Measurements from ENCODE around the gene FBXL15. TPM values are rescaled to one million over a fixed set of nuclear protein-coding genes. Genes with fewer than 3 reads are reported as not detected.
"Not testable (repeated sequence)": the region's sequence is repeated elsewhere in the genome, so short reads cannot be mapped to it uniquely, and the experiment has no call there.

Gene FBXL15
- total and polyA plus RNA-seq, 4 donors, result 10.0 to 35.2 (median 24.3) TPM

DNA sequence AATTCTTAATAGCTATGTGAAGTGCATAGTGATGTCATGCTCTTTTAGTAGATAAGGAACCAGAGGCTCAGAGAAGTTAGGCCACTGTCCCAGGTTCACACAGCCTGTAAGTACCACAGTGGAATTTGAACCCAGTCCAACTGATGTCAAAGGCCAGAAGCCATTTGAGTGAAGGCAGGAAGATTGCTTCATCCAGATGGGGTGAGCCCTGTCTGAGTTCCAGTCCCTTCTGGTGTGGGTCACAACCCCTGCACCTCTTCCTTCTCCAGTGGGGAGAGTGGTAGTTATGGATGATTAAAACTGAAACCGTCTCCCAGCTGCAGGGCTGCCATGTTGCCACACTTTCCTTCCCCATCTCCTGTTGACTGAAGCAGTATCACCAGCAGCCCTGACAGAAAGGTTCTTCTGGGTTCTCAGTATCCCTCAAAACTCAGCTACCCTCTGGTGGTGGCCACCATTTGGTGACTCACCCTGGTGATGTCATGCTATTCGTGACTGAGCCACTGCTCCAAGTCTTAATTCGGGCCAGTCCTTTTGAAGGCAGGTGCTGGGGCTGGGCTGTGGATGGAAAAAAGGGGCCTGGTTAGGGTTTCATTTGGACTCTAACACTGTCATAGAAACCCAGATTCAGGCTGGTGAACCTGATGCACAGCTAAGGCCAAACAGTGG lies 32.2 kb downstream of the FBXL15 start:
- peaks cover 14% of the 10 kb centered on the region for H3K36me3 ChIP-seq (ENCODE audit: control insufficient read depth, insufficient read depth, low read length)
- no peak for DNase-seq (ENCODE audit: low read depth in 4 of 6, low spot score in 6 of 6)
- H3K4me1 ChIP-seq (ENCODE audit: control insufficient read depth, insufficient read depth, low read length), result peaks cover 19% of the 10 kb centered on the region
- H3K27me3 ChIP-seq (ENCODE audit: control insufficient read depth, insufficient read depth, low read length), result no peaks in the 10 kb centered on the region
- WGBS (ENCODE audit: insufficient coverage), result 75% methylated on average over 2 of the region's 3 CpGs
- H3K27ac ChIP-seq (ENCODE audit: low read depth, low read length), result no peak overlapping the region
- no peaks in the 10 kb centered on the region for H3K9me3 ChIP-seq (ENCODE audit: control insufficient read depth, insufficient read depth, low read length)
- H3K4me3 ChIP-seq (ENCODE audit: low read depth, low read length), result no peak overlapping the region

DNA sequence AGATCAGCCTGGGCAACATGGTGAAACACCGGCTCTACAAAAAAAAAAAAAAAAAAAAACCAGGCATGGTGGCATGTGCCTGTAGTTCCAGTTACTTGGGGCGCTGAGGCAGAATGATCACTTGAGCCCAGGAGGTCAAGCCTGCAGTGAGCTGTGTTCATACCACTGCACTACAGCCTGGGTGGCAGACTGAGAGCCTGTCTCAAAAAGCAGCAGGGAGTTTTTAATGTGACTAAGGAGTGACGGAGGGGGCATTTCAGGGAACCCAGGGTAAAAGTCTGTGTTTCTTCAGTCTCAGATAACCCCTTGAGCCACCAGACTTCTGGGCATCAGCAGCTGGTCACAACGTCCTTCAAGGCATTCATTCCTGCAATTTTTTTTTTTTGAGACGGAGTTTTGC lies 32.9 kb downstream of the FBXL15 start:
- DNase-seq (ENCODE audit: low read depth in 4 of 6, low spot score in 6 of 6), result no peak
- Histone ChIP-seq H3K4me3 (ENCODE audit: low read depth, low read length) (no peak overlapping the region), H3K36me3 (ENCODE audit: control insufficient read depth, insufficient read depth, low read length) (peaks cover 14% of the 10 kb centered on the region), H3K9me3 (ENCODE audit: control insufficient read depth, insufficient read depth, low read length) (no peaks in the 10 kb centered on the region), H3K27me3 (ENCODE audit: control insufficient read depth, insufficient read depth, low read length) (no peaks in the 10 kb centered on the region), H3K27ac (ENCODE audit: low read depth, low read length) (no peak overlapping the region), H3K4me1 (ENCODE audit: control insufficient read depth, insufficient read depth, low read length) (peaks cover 19% of the 10 kb centered on the region)
- 66% methylated on average over 4 of the region's 5 CpGs for WGBS (ENCODE audit: insufficient coverage)

DNA sequence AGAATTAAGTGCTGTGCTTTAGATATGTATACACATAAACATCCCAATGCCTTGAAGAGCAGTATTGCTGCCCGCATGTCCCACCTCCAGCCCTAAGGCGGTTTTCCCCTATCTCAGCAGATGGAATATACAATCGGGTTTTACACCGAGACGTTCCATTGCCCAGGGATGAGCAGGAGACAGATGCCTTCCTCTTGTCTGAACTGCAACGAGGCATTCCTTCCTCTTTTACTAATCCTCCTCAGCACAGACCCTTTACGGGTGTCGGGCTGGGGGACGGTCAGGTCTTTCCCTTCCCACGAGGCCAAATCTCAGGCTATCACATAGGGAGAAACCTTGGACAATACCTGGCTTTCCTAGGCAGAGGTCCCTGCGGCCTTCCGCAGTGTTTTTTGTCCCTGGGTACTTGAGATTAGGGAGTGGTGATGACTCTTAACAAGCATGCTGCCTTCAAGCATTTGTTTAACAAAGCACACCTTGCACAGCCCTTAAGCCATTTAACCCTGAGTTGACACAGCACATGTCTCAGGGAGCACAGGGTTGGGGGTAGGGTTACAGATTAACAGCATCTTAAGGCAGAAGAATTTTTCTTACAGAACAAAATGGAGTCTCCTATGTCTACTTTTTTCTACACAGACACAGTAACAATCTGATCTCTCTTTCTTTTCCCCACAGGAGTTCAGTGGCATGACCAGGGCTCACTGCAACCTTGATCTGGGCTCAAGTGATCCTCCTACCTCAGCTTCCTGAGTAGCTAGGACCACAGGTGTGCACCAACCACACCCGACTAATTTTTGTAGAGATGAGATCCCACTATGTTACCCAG lies 34.2 kb downstream of the FBXL15 start:
- H3K36me3 ChIP-seq (ENCODE audit: control insufficient read depth, insufficient read depth, low read length), result peaks cover 14% of the 10 kb centered on the region
- H3K27ac ChIP-seq (ENCODE audit: low read depth, low read length); DNase-seq (ENCODE audit: low read depth in 4 of 6, low spot score in 6 of 6); H3K27me3 ChIP-seq (ENCODE audit: control insufficient read depth, insufficient read depth, low read length); H3K4me3 ChIP-seq (ENCODE audit: low read depth, low read length); H3K9me3 ChIP-seq (ENCODE audit: control insufficient read depth, insufficient read depth, low read length): not testable (repeated sequence)
- WGBS (ENCODE audit: insufficient coverage), result 64% methylated on average over 11 of the region's 13 CpGs
- peaks cover 12% of the 10 kb centered on the region for H3K4me1 ChIP-seq (ENCODE audit: control insufficient read depth, insufficient read depth, low read length)

DNA sequence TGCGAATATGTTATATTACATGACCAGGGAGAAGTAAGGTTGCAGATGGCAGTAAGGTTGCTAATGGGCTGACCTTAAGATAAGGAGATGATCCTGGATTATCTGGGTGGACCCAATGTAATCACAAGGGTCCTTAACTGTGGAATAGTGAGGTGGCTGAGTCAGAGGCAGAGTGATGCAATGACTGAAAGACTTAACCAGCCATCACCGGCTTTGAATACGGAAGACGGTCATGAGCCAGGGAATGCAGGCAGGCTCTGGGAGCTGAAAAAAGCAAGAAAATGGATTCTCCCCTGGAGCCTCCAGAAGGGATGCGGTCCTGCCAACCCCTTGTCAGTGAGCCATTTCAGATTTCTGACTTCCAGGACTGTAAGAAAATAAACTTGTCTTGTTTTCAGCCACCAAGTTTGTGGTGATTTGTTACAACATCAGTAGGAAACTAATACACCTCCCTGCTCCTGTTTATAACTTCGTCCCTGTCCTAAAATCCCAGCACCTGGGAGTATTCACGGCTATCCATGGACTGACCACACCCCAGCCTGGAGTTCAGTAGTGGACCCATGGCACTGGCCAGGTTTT lies 35.3 kb downstream of the FBXL15 start:
- Histone ChIP-seq H3K9me3 (ENCODE audit: control insufficient read depth, insufficient read depth, low read length) (no peaks in the 10 kb centered on the region), H3K4me1 (ENCODE audit: control insufficient read depth, insufficient read depth, low read length) (peaks cover 11% of the 10 kb centered on the region), H3K36me3 (ENCODE audit: control insufficient read depth, insufficient read depth, low read length) (peaks cover 14% of the 10 kb centered on the region), H3K4me3 (ENCODE audit: low read depth, low read length) (no peak overlapping the region), H3K27ac (ENCODE audit: low read depth, low read length) (no peak overlapping the region), H3K27me3 (ENCODE audit: control insufficient read depth, insufficient read depth, low read length) (no peaks in the 10 kb centered on the region)
- WGBS (ENCODE audit: insufficient coverage), result 78% methylated on average over 4 of the region's 7 CpGs
- DNase-seq (ENCODE audit: low read depth in 4 of 6, low spot score in 6 of 6), result no peak

DNA sequence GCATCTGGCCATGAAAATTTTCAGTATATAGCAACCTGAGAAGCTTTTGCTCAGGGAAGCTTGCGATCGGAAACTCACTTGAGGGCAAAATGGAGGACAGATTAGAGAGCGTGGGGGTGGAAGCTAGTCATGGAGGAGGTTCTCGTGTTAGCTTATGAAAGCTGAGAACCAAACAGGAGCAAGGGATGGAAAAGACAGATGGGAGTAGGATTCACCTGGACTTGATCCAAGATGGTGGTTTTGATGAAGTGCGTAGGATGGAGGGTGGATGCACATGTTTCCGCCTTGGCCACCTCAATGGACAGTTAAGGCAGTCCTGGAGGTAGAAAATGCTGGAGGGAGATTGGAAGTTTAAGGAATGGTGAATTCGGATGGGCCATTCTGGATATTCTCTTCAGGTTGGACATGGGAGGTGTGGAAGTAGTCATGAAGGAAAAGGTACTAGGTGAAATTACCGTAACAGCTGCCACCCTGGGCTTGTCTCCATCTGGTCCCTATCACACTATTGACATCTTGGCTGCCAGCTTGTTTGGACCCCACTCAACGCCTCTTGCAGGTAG lies 37.0 kb downstream of the FBXL15 start:
- 97% methylated on average over 6 of the region's 9 CpGs for whole genome bisulfite sequencing (ENCODE audit: insufficient coverage)
- Histone ChIP-seq H3K27ac (ENCODE audit: low read depth, low read length) (no peak overlapping the region), H3K36me3 (ENCODE audit: control insufficient read depth, insufficient read depth, low read length) (peaks cover 8% of the 10 kb centered on the region), H3K27me3 (ENCODE audit: control insufficient read depth, insufficient read depth, low read length) (no peaks in the 10 kb centered on the region), H3K9me3 (ENCODE audit: control insufficient read depth, insufficient read depth, low read length) (no peaks in the 10 kb centered on the region), H3K4me1 (ENCODE audit: control insufficient read depth, insufficient read depth, low read length) (peaks cover 17% of the 10 kb centered on the region), H3K4me3 (ENCODE audit: low read depth, low read length) (no peak overlapping the region)
- DNase-seq (ENCODE audit: low read depth in 4 of 6, low spot score in 6 of 6), result no peak

DNA sequence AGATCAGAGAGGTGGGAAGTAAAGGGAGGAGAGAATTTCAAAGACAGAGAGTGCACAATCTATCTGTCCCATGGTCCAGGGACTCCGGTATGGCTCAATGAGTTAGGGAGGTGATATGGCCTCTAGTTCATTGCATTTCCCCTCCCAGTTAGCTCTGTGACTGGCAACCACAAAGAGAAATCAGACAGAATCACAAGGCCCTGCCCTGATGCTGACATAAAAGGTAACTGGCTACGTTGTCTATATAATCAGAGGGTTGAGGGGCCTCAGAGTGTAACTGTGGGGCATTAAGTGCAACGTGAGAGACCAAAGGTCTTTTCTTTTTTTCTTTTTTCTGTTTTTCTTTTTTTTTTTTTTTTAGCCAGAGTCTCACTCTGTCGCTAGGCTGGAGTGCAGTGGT lies 38.0 kb downstream of the FBXL15 start:
- H3K27me3 ChIP-seq (ENCODE audit: control insufficient read depth, insufficient read depth, low read length), result no peaks in the 10 kb centered on the region
- WGBS (ENCODE audit: insufficient coverage), result no CpG with 5 or more reads among the region's 4 CpGs
- no peak overlapping the region for H3K27ac ChIP-seq (ENCODE audit: low read depth, low read length)
- no peaks in the 10 kb centered on the region for H3K9me3 ChIP-seq (ENCODE audit: control insufficient read depth, insufficient read depth, low read length)
- H3K4me1 ChIP-seq (ENCODE audit: control insufficient read depth, insufficient read depth, low read length), result peaks cover 24% of the 10 kb centered on the region
- no peak for DNase-seq (ENCODE audit: low read depth in 4 of 6, low spot score in 6 of 6)
- peaks cover 3% of the 10 kb centered on the region for H3K36me3 ChIP-seq (ENCODE audit: control insufficient read depth, insufficient read depth, low read length)
- H3K4me3 ChIP-seq (ENCODE audit: low read depth, low read length), result no peak overlapping the region

DNA sequence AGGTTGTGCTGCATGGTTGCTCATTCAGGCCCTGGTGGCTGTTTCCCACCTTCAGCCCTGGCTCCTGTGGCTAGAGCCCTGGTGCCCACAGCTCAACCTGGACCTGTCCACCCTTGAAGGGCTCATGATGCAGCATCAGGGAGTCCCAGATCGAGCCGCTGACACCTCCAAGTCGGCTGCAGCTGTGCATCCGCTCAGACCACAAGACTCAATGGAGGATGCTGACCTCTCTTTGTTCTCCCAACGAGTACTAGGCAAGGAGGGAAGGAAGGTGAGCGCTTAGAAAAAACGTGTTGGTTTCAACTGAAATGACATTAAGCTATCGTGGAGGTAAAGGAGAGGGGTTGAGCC lies 40.2 kb downstream of the FBXL15 start:
- H3K27me3 ChIP-seq (ENCODE audit: control insufficient read depth, insufficient read depth, low read length), result no peaks in the 10 kb centered on the region
- H3K36me3 ChIP-seq (ENCODE audit: control insufficient read depth, insufficient read depth, low read length), result no peaks in the 10 kb centered on the region
- peak overlapping the region; percentile 71 for H3K4me3 ChIP-seq (ENCODE audit: low read depth, low read length)
- DNase-seq (ENCODE audit: low read depth in 4 of 6, low spot score in 6 of 6), result peak in 1 of 6 donors; percentile 63
- peaks cover 24% of the 10 kb centered on the region for H3K4me1 ChIP-seq (ENCODE audit: control insufficient read depth, insufficient read depth, low read length)
- no peaks in the 10 kb centered on the region for H3K9me3 ChIP-seq (ENCODE audit: control insufficient read depth, insufficient read depth, low read length)
- H3K27ac ChIP-seq (ENCODE audit: low read depth, low read length), result peak overlapping the region; percentile 18
- 26% methylated on average over 6 of the region's 8 CpGs for WGBS (ENCODE audit: insufficient coverage)

DNA sequence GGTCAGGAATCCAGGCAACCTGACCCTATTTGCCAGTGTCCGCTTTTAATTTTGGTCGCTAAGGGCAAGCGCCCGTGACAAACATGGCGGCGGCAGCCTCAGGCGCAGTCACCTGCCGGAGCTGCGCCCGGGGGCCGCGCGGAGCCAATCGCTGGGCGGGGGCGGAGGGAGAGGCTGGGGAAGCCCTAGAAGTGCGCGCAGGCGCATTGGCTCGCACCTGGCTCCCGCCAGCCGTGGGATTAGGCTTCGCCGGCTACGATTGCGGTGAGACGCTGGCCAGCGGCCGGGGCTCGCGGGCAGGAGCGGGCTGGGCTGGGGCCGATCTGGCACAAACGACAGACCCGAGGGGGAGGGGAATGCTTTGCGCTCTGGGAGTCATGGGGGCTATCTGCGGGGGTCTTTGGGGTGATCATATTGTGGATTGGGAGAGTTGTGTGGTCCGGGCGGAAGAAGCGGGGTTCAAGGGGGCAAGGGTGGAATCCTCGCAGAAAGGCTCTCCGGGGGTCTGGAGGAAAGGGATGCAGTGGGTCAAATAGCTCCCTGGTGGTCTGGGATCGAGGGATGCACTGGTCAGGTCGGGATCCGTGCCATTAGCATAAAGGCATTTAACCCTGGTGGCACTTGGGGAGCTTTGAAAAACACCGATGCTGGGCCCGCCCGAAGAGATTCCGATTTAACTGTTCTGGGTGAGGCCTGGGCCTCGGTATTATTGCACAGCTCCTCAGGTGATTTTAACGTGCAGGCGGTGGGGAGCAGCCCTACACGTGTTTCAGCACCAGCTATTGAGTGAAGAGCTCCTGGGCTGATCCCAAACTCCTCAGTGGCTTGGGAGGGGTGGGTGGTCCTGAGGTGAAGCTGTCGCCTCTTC lies 40.8 kb downstream of the FBXL15 start:
- Histone ChIP-seq H3K27me3 (ENCODE audit: control insufficient read depth, insufficient read depth, low read length) (no peaks in the 10 kb centered on the region), H3K4me1 (ENCODE audit: control insufficient read depth, insufficient read depth, low read length) (peaks cover 24% of the 10 kb centered on the region), H3K4me3 (ENCODE audit: low read depth, low read length) (peak overlapping the region; percentile 71), H3K27ac (ENCODE audit: low read depth, low read length) (peak overlapping the region; percentile 18), H3K36me3 (ENCODE audit: control insufficient read depth, insufficient read depth, low read length) (no peaks in the 10 kb centered on the region), H3K9me3 (ENCODE audit: control insufficient read depth, insufficient read depth, low read length) (no peaks in the 10 kb centered on the region)
- peak; percentile 47 to 98 (median 84) for DNase-seq (ENCODE audit: low read depth in 4 of 6, low spot score in 6 of 6)
- WGBS (ENCODE audit: insufficient coverage), result 2% methylated on average over 54 of the region's 54 CpGs

DNA sequence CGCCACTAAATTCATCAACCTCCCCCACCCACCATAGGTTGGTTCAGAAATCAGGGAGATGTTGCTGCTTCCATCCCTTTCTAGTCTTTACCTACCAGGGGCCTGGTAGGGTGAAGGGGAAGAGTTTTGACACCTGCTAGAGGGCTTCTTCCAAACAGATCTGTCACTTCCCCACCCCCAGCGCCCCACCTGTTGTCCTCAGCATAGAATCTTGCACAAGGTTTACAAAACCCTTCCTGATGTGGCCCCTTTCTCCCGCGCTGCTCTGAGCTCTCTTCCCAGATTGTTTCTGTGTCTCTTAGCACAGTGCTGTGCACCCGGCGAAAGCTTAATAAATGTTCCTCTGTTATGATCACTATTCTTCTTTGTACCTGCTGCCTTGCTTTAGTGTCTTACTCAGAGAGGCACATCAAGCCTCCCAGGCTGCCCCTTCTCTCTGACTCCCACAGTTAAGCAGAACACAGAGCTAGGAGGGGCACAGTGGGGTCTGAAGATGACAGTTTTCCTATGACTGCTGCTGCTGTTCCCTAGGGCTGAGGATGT lies 41.9 kb downstream of the FBXL15 start:
- H3K4me1 ChIP-seq (ENCODE audit: control insufficient read depth, insufficient read depth, low read length), result peaks cover 24% of the 10 kb centered on the region
- whole genome bisulfite sequencing (ENCODE audit: insufficient coverage), result 43% methylated on average over 5 of the region's 6 CpGs
- H3K27me3 ChIP-seq (ENCODE audit: control insufficient read depth, insufficient read depth, low read length), result no peaks in the 10 kb centered on the region
- no peaks in the 10 kb centered on the region for H3K9me3 ChIP-seq (ENCODE audit: control insufficient read depth, insufficient read depth, low read length)
- H3K36me3 ChIP-seq (ENCODE audit: control insufficient read depth, insufficient read depth, low read length), result no peaks in the 10 kb centered on the region
- no peak overlapping the region for H3K4me3 ChIP-seq (ENCODE audit: low read depth, low read length)
- no peak for DNase-seq (ENCODE audit: low read depth in 4 of 6, low spot score in 6 of 6)
- no peak overlapping the region for H3K27ac ChIP-seq (ENCODE audit: low read depth, low read length)

Data from spinal cord (tissue), 10 donors.